Prostate gland (tissue), 2 donors: Measurements from ENCODE around the gene DYNC1LI1.

Experiments used
- POLR2A ChIP-seq: fragments of 450-650 bp; IDR thresholded peaks from one replicate; pipeline ENCODE4 v1.6.1; 2016; ENCODE audit warnings: antibody characterized with exemption, mild to moderate bottlenecking
- POLR2AphosphoS5 ChIP-seq: sonication (generic); formaldehyde crosslinking; IDR thresholded peaks from one replicate; pipeline ENCODE4 v1.6.1; 2017; ENCODE audit warnings: antibody characterized with exemption
- TF ChIP-seq, protein P1 (sequence below), 4 experiments: fragments of 200-600 bp in 2 of 4; fragments of 450-650 bp in 2 of 4; sonication (generic) in 2 of 4; IDR thresholded peaks; 1 replicate in 3 of 4; 2 replicates in 1 of 4; pipeline ENCODE4 v1.5.1; 2016 to 2019; ENCODE audit warnings: antibody characterized with exemption in 4 of 4, mild to moderate bottlenecking in 2 of 4, moderate library complexity in 2 of 4

DNA sequence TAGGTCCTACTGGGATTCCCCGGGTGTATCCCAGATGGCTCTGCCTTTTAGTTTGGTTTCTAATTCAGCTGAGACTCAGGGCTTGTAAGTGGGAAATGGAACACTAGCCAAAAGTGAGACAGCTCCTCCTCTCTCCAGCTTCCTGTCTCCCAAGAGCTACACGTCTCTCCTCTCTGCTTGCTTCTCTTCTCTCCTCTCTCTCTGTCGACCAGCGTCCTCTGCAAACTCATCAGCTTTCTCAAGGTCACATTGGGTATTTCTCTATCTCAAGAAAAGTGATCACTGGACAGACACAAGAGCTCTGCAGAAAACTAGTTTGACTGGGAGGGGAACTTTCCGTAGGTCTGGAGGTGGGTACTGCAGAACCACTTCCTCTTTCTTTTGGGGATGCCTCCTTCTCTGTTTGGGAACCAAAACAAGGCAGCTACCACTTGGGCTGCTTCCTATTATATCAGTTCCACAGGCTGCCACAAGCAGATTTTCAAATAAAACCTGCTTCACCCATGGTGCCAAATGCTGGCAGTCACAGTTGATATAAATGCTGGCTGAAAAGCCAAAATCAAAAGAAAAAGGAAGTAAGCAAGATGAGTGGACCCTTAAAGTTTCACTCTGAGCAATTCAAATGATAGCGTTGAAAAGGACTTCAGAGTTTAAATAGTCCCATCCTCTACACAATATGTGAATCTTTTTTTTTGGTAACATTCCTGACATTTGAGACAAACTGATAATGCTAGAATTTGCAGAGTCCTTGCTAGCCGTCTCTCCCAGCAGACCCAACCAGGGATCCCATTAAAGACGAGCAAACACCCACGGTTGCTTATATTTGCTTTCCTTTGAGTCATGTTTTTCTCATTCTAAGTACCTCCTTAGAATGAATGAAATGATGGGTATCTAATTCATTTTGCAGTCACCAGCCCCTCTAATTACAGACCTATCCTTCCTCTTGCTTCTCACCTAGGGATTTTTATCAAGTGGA, 7.2 kb upstream of the DYNC1LI1 start:
- TF ChIP-seq, protein P1, sequence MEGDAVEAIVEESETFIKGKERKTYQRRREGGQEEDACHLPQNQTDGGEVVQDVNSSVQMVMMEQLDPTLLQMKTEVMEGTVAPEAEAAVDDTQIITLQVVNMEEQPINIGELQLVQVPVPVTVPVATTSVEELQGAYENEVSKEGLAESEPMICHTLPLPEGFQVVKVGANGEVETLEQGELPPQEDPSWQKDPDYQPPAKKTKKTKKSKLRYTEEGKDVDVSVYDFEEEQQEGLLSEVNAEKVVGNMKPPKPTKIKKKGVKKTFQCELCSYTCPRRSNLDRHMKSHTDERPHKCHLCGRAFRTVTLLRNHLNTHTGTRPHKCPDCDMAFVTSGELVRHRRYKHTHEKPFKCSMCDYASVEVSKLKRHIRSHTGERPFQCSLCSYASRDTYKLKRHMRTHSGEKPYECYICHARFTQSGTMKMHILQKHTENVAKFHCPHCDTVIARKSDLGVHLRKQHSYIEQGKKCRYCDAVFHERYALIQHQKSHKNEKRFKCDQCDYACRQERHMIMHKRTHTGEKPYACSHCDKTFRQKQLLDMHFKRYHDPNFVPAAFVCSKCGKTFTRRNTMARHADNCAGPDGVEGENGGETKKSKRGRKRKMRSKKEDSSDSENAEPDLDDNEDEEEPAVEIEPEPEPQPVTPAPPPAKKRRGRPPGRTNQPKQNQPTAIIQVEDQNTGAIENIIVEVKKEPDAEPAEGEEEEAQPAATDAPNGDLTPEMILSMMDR (IDR thresholded peaks at IDR 0.05) = no peak
- no peak for TF ChIP-seq POLR2AphosphoS5
- no peak for TF ChIP-seq POLR2A
